ENCODE results near the gene EXOC6B.
"Not testable (repeated sequence)": the region's sequence is repeated elsewhere in the genome, so short reads cannot be mapped to it uniquely, and the experiment has no call there.

The EXOC6B gene

GRCh38 chr2:72496479-72496878, 329.4 kb downstream of the EXOC6B start:
- Histone ChIP-seq H4K20me1 (ENCODE audit: insufficient read depth, low read length, poor library complexity, severe bottlenecking) (no peaks in the 10 kb centered on the region), H3K36me3 (ENCODE audit: insufficient read depth, low read length) (no peaks in the 10 kb centered on the region), H3K27me3 (ENCODE audit: insufficient read depth, low read length, poor library complexity, severe bottlenecking) (no peaks in the 10 kb centered on the region), H3K4me2 (ENCODE audit: low read depth, low read length, poor library complexity, severe bottlenecking) (no peak overlapping the region), H3K9me2 (replicated peaks; ENCODE audit: low read depth, low read length) (no peaks in the 10 kb centered on the region), H2AFZ (ENCODE audit: low read length) (no peak overlapping the region), H3K4me3 (ENCODE audit: low read length, poor library complexity, severe bottlenecking) (no peak overlapping the region), H3K9me3 (ENCODE audit: insufficient read depth, low read depth, low read length) (no peaks in the 10 kb centered on the region), H3F3A (ENCODE audit: low read depth) (no peaks in the 10 kb centered on the region), H3K4me1 (ENCODE audit: insufficient read depth, low read length, poor library complexity, severe bottlenecking) (no peaks in the 10 kb centered on the region), H3K9ac (ENCODE audit: low read depth, low read length, poor library complexity, severe bottlenecking) (no peak overlapping the region), H3K79me2 (ENCODE audit: insufficient read depth, low read length) (no peaks in the 10 kb centered on the region)
- no peak for TF ChIP-seq EZH2phosphoT487 (IDR thresholded peaks at IDR 0.05; ENCODE audit: borderline replicate concordance)
- TF ChIP-seq CTCF (conservative IDR thresholded peaks at IDR 0.05; ENCODE audit: low read length), result no peak

GRCh38 chr2:72494392-72494791, 331.4 kb downstream of the EXOC6B start:
- no peaks in the 10 kb centered on the region for H3K27me3 ChIP-seq (ENCODE audit: insufficient read depth, low read length, poor library complexity, severe bottlenecking)
- no peak overlapping the region for H3K4me3 ChIP-seq (ENCODE audit: low read length, poor library complexity, severe bottlenecking)
- H3F3A ChIP-seq (ENCODE audit: low read depth), result no peaks in the 10 kb centered on the region
- H3K4me2 ChIP-seq (ENCODE audit: low read depth, low read length, poor library complexity, severe bottlenecking), result no peak overlapping the region
- H3K4me1 ChIP-seq (ENCODE audit: insufficient read depth, low read length, poor library complexity, severe bottlenecking), result no peaks in the 10 kb centered on the region
- H2AFZ ChIP-seq (ENCODE audit: low read length), result no peak overlapping the region
- no peaks in the 10 kb centered on the region for H3K9me3 ChIP-seq (ENCODE audit: insufficient read depth, low read depth, low read length)
- H3K9me2 ChIP-seq (replicated peaks; ENCODE audit: low read depth, low read length), result no peaks in the 10 kb centered on the region
- H3K9ac ChIP-seq (ENCODE audit: low read depth, low read length, poor library complexity, severe bottlenecking), result no peak overlapping the region
- H3K79me2 ChIP-seq (ENCODE audit: insufficient read depth, low read length), result no peaks in the 10 kb centered on the region
- TF ChIP-seq EZH2phosphoT487 (IDR thresholded peaks at IDR 0.05; ENCODE audit: borderline replicate concordance) (no peak), CTCF (conservative IDR thresholded peaks at IDR 0.05; ENCODE audit: low read length) (no peak)
- H4K20me1 ChIP-seq (ENCODE audit: insufficient read depth, low read length, poor library complexity, severe bottlenecking), result no peaks in the 10 kb centered on the region
- no peaks in the 10 kb centered on the region for H3K36me3 ChIP-seq (ENCODE audit: insufficient read depth, low read length)

- H3K4me3 ChIP-seq (ENCODE audit: low read length, poor library complexity, severe bottlenecking); H3F3A ChIP-seq (ENCODE audit: low read depth); H3K27me3 ChIP-seq (ENCODE audit: insufficient read depth, low read length, poor library complexity, severe bottlenecking); H4K20me1 ChIP-seq (ENCODE audit: insufficient read depth, low read length, poor library complexity, severe bottlenecking); H3K36me3 ChIP-seq (ENCODE audit: insufficient read depth, low read length); H3K9me3 ChIP-seq (ENCODE audit: insufficient read depth, low read depth, low read length); H3K4me2 ChIP-seq (ENCODE audit: low read depth, low read length, poor library complexity, severe bottlenecking); H3K4me1 ChIP-seq (ENCODE audit: insufficient read depth, low read length, poor library complexity, severe bottlenecking); H3K9me2 ChIP-seq (replicated peaks; ENCODE audit: low read depth, low read length); H2AFZ ChIP-seq (ENCODE audit: low read length); H3K9ac ChIP-seq (ENCODE audit: low read depth, low read length, poor library complexity, severe bottlenecking); H3K79me2 ChIP-seq (ENCODE audit: insufficient read depth, low read length): not testable (repeated sequence)
Observed at GRCh38 chr2:72484622-72485021, 341.2 kb downstream of the EXOC6B start.

GRCh38 chr2:72483346-72483745, 342.5 kb downstream of the EXOC6B start:
- TF ChIP-seq CTCF (conservative IDR thresholded peaks at IDR 0.05; ENCODE audit: low read length) (no peak), EZH2phosphoT487 (IDR thresholded peaks at IDR 0.05; ENCODE audit: borderline replicate concordance) (no peak)
- Histone ChIP-seq H3K9ac (ENCODE audit: low read depth, low read length, poor library complexity, severe bottlenecking) (no peak overlapping the region), H3K4me2 (ENCODE audit: low read depth, low read length, poor library complexity, severe bottlenecking) (no peak overlapping the region), H4K20me1 (ENCODE audit: insufficient read depth, low read length, poor library complexity, severe bottlenecking) (no peaks in the 10 kb centered on the region), H3K9me3 (ENCODE audit: insufficient read depth, low read depth, low read length) (no peaks in the 10 kb centered on the region), H2AFZ (ENCODE audit: low read length) (no peak overlapping the region), H3K36me3 (ENCODE audit: insufficient read depth, low read length) (no peaks in the 10 kb centered on the region), H3K79me2 (ENCODE audit: insufficient read depth, low read length) (no peaks in the 10 kb centered on the region), H3K9me2 (replicated peaks; ENCODE audit: low read depth, low read length) (no peaks in the 10 kb centered on the region), H3F3A (ENCODE audit: low read depth) (no peaks in the 10 kb centered on the region), H3K27me3 (ENCODE audit: insufficient read depth, low read length, poor library complexity, severe bottlenecking) (no peaks in the 10 kb centered on the region), H3K4me3 (ENCODE audit: low read length, poor library complexity, severe bottlenecking) (no peak overlapping the region), H3K4me1 (ENCODE audit: insufficient read depth, low read length, poor library complexity, severe bottlenecking) (no peaks in the 10 kb centered on the region)
